ENCODE data around the gene PPP1R13L. TPM values are rescaled to one million over a fixed set of nuclear protein-coding genes. Genes with fewer than 3 reads are reported as not detected.

Gene PPP1R13L
- total RNA-seq, 6 experiments from 2014 or later = 10.2 to 24.7 (median 22.2) TPM

GRCh38 chr19:45348367-45349125 is 56.3 kb downstream of the PPP1R13L start:
- no peak for TF ChIP-seq CTCF (IDR thresholded peaks at IDR 0.05)
- Mint-ChIP-seq H3K4me3 (no peak overlapping the region), H3K9me3 (no peaks in the 10 kb centered on the region), H3K4me1 (ENCODE audit: low read depth) (no peaks in the 10 kb centered on the region), H3K36me3 (ENCODE audit: low read depth) (peaks cover 17% of the 10 kb centered on the region), H3K27me3 (ENCODE audit: insufficient read depth) (peaks cover 2% of the 10 kb centered on the region), H3K27ac (no peak overlapping the region)
- DNase-seq = no peak

GRCh38 chr19:45347570-45348366 is 57.1 kb downstream of the PPP1R13L start:
- Mint-ChIP-seq H3K27me3 (ENCODE audit: insufficient read depth) (peaks cover 2% of the 10 kb centered on the region), H3K9me3 (no peaks in the 10 kb centered on the region), H3K4me1 (ENCODE audit: low read depth) (no peaks in the 10 kb centered on the region), H3K4me3 (no peak overlapping the region), H3K27ac (no peak overlapping the region), H3K36me3 (ENCODE audit: low read depth) (peaks cover 13% of the 10 kb centered on the region)
- no peak for DNase-seq
- TF ChIP-seq CTCF (IDR thresholded peaks at IDR 0.05) = no peak

- no peak for DNase-seq
- H3K4me1 Mint-ChIP-seq (ENCODE audit: low read depth) = no peaks in the 10 kb centered on the region
- no peaks in the 10 kb centered on the region for H3K9me3 Mint-ChIP-seq
- peaks cover 2% of the 10 kb centered on the region for H3K27me3 Mint-ChIP-seq (ENCODE audit: insufficient read depth)
- no peak overlapping the region for H3K27ac Mint-ChIP-seq
- no peak for TF ChIP-seq CTCF (IDR thresholded peaks at IDR 0.05)
- H3K4me3 Mint-ChIP-seq = no peak overlapping the region
- H3K36me3 Mint-ChIP-seq (ENCODE audit: low read depth) = peaks cover 13% of the 10 kb centered on the region
These were observed 58.4 kb downstream of the PPP1R13L start for GRCh38 chr19:45346449-45346848.

GRCh38 chr19:45345506-45345860 is 59.4 kb downstream of the PPP1R13L start:
- Mint-ChIP-seq H3K27ac (no peak overlapping the region), H3K9me3 (no peaks in the 10 kb centered on the region), H3K4me1 (ENCODE audit: low read depth) (no peaks in the 10 kb centered on the region), H3K4me3 (no peak overlapping the region), H3K36me3 (ENCODE audit: low read depth) (peaks cover 13% of the 10 kb centered on the region), H3K27me3 (ENCODE audit: insufficient read depth) (no peaks in the 10 kb centered on the region; the same call in none of the 2 replicates)
- no peak for TF ChIP-seq CTCF (IDR thresholded peaks at IDR 0.05)
- DNase-seq = no peak

- no peak for TF ChIP-seq CTCF (IDR thresholded peaks at IDR 0.05)
- H3K9me3 Mint-ChIP-seq = no peaks in the 10 kb centered on the region
- H3K27ac Mint-ChIP-seq = no peak overlapping the region
- H3K27me3 Mint-ChIP-seq (ENCODE audit: insufficient read depth) = peaks cover 2% of the 10 kb centered on the region
- peaks cover 9% of the 10 kb centered on the region for H3K36me3 Mint-ChIP-seq (ENCODE audit: low read depth)
- H3K4me1 Mint-ChIP-seq (ENCODE audit: low read depth) = no peaks in the 10 kb centered on the region
- no peak overlapping the region for H3K4me3 Mint-ChIP-seq
- no peak for DNase-seq
These were observed 60.0 kb downstream of the PPP1R13L start for GRCh38 chr19:45344621-45345505.

All from HFFc6 (cell line).